ENCODE data around the gene GATA6. TPM values are rescaled to one million over a fixed set of nuclear protein-coding genes. Genes with fewer than 3 reads are reported as not detected.
A peak's percentile ranks its signal among the peaks of the same experiment; 100 is the strongest.

GATA6 gene
- total RNA-seq, 4 donors from 2014 or later: 49.7 to 223 (median 65.7) TPM

DNA sequence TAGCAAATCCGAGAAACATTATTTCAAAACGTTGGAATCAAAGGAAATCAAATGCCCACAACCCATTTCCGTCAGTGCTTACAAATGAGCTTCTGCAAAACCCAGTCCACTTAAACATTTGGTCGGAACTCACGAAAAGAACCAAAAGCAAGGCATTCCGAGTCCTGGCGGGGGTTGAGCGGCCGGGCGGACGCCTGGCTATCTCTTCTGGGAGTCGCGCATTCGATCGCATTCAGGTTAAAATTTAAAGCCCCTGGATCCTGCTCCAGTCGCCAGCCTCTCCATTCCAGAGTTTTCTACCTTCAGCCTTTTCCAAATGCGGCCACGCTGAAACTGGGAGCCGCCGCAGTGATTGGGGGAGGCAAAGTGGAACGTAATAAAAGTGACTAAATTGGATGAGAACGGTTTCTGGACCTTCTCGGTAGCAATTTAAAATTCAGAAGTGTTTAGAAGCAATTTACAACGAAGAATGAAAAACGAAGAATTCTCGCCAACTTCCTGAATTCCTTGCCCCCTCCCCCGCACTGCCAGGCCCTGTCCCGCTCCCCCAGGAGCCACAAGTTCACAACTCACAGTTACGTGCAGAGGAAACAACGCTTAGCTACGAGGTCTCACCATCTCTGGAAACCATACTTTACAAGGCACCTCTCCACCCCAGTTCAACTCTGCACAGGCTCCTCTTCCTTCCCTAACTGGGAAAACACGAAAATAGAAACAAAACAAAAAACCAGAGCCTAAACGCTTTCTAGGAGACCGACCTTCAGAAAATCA, 1.7 kb upstream of the GATA6 start:
- intact Hi-C loops (cut with DNase I; ENCODE audit: low total_unique reads): loop anchor here (10.0 kb wide), 1 partner anchor 527 kb away; no protein-coding TSS in a partner anchor
- H3K27me3 ChIP-seq: peaks cover 98% of the 10 kb centered on the region
- TF ChIP-seq EP300 (IDR thresholded peaks at IDR 0.05; ENCODE audit: low read depth): no peak
- TF ChIP-seq, protein P1, sequence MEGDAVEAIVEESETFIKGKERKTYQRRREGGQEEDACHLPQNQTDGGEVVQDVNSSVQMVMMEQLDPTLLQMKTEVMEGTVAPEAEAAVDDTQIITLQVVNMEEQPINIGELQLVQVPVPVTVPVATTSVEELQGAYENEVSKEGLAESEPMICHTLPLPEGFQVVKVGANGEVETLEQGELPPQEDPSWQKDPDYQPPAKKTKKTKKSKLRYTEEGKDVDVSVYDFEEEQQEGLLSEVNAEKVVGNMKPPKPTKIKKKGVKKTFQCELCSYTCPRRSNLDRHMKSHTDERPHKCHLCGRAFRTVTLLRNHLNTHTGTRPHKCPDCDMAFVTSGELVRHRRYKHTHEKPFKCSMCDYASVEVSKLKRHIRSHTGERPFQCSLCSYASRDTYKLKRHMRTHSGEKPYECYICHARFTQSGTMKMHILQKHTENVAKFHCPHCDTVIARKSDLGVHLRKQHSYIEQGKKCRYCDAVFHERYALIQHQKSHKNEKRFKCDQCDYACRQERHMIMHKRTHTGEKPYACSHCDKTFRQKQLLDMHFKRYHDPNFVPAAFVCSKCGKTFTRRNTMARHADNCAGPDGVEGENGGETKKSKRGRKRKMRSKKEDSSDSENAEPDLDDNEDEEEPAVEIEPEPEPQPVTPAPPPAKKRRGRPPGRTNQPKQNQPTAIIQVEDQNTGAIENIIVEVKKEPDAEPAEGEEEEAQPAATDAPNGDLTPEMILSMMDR (IDR thresholded peaks at IDR 0.05): no peak
- peak; percentile 68 for TF ChIP-seq POLR2A (IDR thresholded peaks at IDR 0.05)
- TF ChIP-seq POLR2AphosphoS5 (IDR thresholded peaks at IDR 0.05): peak; percentile 51 to 76 (median 76)
- H3K27ac ChIP-seq: peak overlapping the region; percentile 91 to 96 (median 94)
- H3K36me3 ChIP-seq: no peaks in the 10 kb centered on the region
- peaks cover 0 to 32% (median 15%) of the 10 kb centered on the region in 4 donors for H3K4me1 ChIP-seq
- peak; percentile 60 for DNase-seq
- WGBS, 2 donors (ENCODE audit: low coverage in 1 of 2): 1 to 6% methylated on average over 16 to 34 of the region's 34 CpGs
- no peaks in the 10 kb centered on the region for H3K9me3 ChIP-seq
- peak overlapping the region in 3 of 4 donors; percentile 77 to 86 (median 82) for H3K4me3 ChIP-seq
- in situ Hi-C loops (cut with MboI; ENCODE audit: low pct_ligation_motif_present in 1 of 4, low pct_unique_long_range_greater_than_20kb in 1 of 4, low sequenced_read_pairs in 3 of 4): loop anchor here in 3 of 4 donors (25.0 kb wide), 3 partner anchors 255 to 520 kb away; no protein-coding TSS in a partner anchor

DNA sequence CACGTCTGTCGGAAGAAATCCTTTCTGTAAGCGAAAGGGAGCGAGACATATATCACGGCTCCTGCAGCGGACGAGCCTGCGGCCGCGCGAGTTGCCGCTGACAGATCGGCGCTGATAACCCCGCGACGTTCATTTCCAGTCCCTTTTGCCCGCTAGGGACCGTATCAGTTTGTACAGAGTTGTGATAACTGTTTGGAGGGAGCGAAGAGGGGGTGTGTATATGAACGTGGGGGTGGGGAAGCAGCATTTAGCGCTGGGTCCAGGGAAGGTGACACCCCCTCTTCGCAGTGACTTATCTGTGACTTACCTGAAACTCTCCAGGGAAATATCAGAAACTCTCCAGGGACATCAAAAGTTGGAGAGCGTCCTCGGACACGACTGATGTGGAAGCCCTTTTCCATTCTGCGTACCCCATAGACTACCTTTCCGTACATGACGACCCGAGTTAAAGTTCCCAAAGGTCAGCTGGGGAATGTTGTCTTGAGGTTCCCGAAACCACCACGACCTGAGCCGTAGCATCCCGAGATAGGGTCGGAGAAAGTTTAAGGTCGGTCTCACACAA, 948 bp upstream of the GATA6 start:
- H3K4me3 ChIP-seq: peak overlapping the region; percentile 37 to 86 (median 80)
- WGBS, 2 donors (ENCODE audit: low coverage in 1 of 2): 3 to 5% methylated on average over 19 to 36 of the region's 36 CpGs
- H3K27ac ChIP-seq: peak overlapping the region; percentile 91 to 96 (median 94)
- peak; percentile 56 for DNase-seq
- in situ Hi-C loops (cut with MboI; ENCODE audit: low pct_ligation_motif_present in 1 of 4, low pct_unique_long_range_greater_than_20kb in 1 of 4, low sequenced_read_pairs in 3 of 4): loop anchor here in 3 of 4 donors (25.0 kb wide), 3 partner anchors 256 to 519 kb away; no protein-coding TSS in a partner anchor
- H3K36me3 ChIP-seq: no peaks in the 10 kb centered on the region
- peaks cover 98% of the 10 kb centered on the region for H3K27me3 ChIP-seq
- peaks cover 0 to 32% (median 15%) of the 10 kb centered on the region in 4 donors for H3K4me1 ChIP-seq
- TF ChIP-seq POLR2AphosphoS5 (IDR thresholded peaks at IDR 0.05) (peak in 1 of 3 donors; percentile 18), EP300 (IDR thresholded peaks at IDR 0.05; ENCODE audit: low read depth) (no peak), POLR2A (IDR thresholded peaks at IDR 0.05) (no peak)
- TF ChIP-seq, protein P1 (IDR thresholded peaks at IDR 0.05): peak in 4 of 5 experiments; percentile 4 to 54 (median 34)
- intact Hi-C loops (cut with DNase I; ENCODE audit: low total_unique reads): loop anchor here (10.0 kb wide), 1 partner anchor 526 kb away; no protein-coding TSS in a partner anchor
- H3K9me3 ChIP-seq: no peaks in the 10 kb centered on the region

DNA sequence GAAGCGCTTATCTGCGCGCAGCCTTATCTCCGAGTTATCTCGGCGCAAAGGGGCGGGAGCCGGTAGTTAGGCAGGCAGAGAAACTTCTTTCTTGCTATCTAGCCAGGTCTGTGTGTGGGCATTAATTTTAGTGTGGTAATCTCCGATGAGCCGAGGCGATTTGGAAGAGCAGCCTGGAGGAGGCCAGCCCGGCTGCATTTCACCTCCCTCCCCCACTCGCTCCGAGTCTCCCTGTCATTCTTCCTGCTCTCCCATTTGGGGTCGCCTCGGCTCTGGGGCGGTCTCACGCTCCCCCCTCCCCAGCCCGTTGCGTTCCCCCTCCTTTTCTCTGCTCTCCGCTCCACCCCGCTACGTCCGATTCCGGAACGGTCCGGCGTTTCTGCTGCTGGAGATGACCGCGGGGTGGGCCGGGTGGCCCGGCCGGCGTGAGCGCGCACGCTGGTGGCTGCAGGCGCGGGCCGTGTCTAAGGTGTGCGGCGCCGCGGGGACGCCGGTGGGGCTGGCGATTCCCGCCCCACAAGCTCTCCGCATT, 566 bp downstream of the GATA6 start:
- in situ Hi-C loops (cut with MboI; ENCODE audit: low pct_ligation_motif_present in 1 of 4, low pct_unique_long_range_greater_than_20kb in 1 of 4, low sequenced_read_pairs in 3 of 4): loop anchor here in 3 of 4 donors (25.0 kb wide), 3 partner anchors 258 to 517 kb away; no protein-coding TSS in a partner anchor

More for the DNA sequence above, 566 bp downstream of the GATA6 start:
- H3K27ac ChIP-seq: peak overlapping the region; percentile 91 to 96 (median 94)
- peaks cover 98% of the 10 kb centered on the region for H3K27me3 ChIP-seq
- intact Hi-C loops (cut with DNase I; ENCODE audit: low total_unique reads): loop anchor here (10.0 kb wide), 1 partner anchor 525 kb away; no protein-coding TSS in a partner anchor
- 0 to 4% methylated on average over 5 to 49 of the region's 49 CpGs for WGBS, 2 donors (ENCODE audit: low coverage in 1 of 2)
- DNase-seq: no peak
- H3K4me1 ChIP-seq: peaks cover 0 to 32% (median 16%) of the 10 kb centered on the region in 4 donors
- no peaks in the 10 kb centered on the region for H3K36me3 ChIP-seq
- peak overlapping the region; percentile 37 to 86 (median 80) for H3K4me3 ChIP-seq
- no peaks in the 10 kb centered on the region for H3K9me3 ChIP-seq
- TF ChIP-seq EP300 (IDR thresholded peaks at IDR 0.05; ENCODE audit: low read depth) (no peak), POLR2AphosphoS5 (IDR thresholded peaks at IDR 0.05) (no peak), POLR2A (IDR thresholded peaks at IDR 0.05) (no peak)
- TF ChIP-seq, protein P1 (IDR thresholded peaks at IDR 0.05): no peak
